Activated T-helper 17 cell treated with anti-CD3 and anti-CD28 coated beads, Interleukin-2, amount 50 U/mL, for 72 hours (primary cell): ENCODE data around the gene B3GALT5. TPM values are rescaled to one million over a fixed set of nuclear protein-coding genes. Genes with fewer than 3 reads are reported as not detected.

Experiments
- ATAC-seq: fragments of 150-1000 bp; cut with Tn5 transposase; replicated peaks from 2 replicates; pipeline ENCODE4 v1.10.0; 2021; ENCODE audit warnings: mild to moderate bottlenecking, moderate library complexity
- H3K27ac Mint-ChIP-seq: one replicate; pipeline ENCODE4 v1.8.0; 2022; ENCODE audit warnings: mixed read lengths
- H3K27me3 Mint-ChIP-seq: one replicate; pipeline ENCODE4 v1.8.0; 2022; ENCODE audit warnings: mixed read lengths
- H3K36me3 Mint-ChIP-seq: one replicate; pipeline ENCODE4 v1.8.0; 2022; ENCODE audit warnings: low read depth, mild to moderate bottlenecking, mixed read lengths
- H3K4me1 Mint-ChIP-seq: one replicate; pipeline ENCODE4 v1.8.0; 2022; ENCODE audit warnings: mixed read lengths
- H3K4me3 Mint-ChIP-seq: one replicate; pipeline ENCODE4 v1.8.0; 2022; ENCODE audit warnings: mild to moderate bottlenecking, mixed read lengths
- H3K9me3 Mint-ChIP-seq: one replicate; pipeline ENCODE4 v1.8.0; 2022; ENCODE audit warnings: mixed read lengths
- total RNA-seq, 2 donors: library from RNA; stranded (reverse); gene quantifications; one replicate each; pipeline ENCODE4 v1.2.3, GENCODE V29; 2022

Gene B3GALT5
- total RNA-seq, 2 donors from 2014 or later, result 0.03 TPM; not detected in 1

- Mint-ChIP-seq H3K4me3 (no peak overlapping the region), H3K9me3 (no peaks in the 10 kb centered on the region), H3K27ac (no peak overlapping the region), H3K4me1 (no peaks in the 10 kb centered on the region), H3K27me3 (peaks cover 4% of the 10 kb centered on the region), H3K36me3 (no peaks in the 10 kb centered on the region)
- ATAC-seq, result no peak
Observed at GRCh38 chr21:39700318-39700717, 87.6 kb downstream of the B3GALT5 start.

GRCh38 chr21:39703578-39703977 is 90.8 kb downstream of the B3GALT5 start:
- H3K4me1 Mint-ChIP-seq, result no peaks in the 10 kb centered on the region
- no peak overlapping the region for H3K27ac Mint-ChIP-seq
- H3K4me3 Mint-ChIP-seq, result no peak overlapping the region
- peaks cover 4% of the 10 kb centered on the region for H3K27me3 Mint-ChIP-seq
- no peaks in the 10 kb centered on the region for H3K36me3 Mint-ChIP-seq
- H3K9me3 Mint-ChIP-seq, result no peaks in the 10 kb centered on the region
- ATAC-seq, result no peak

GRCh38 chr21:39705849-39706248 is 93.1 kb downstream of the B3GALT5 start:
- no peak overlapping the region for H3K27ac Mint-ChIP-seq
- no peaks in the 10 kb centered on the region for H3K36me3 Mint-ChIP-seq
- no peaks in the 10 kb centered on the region for H3K27me3 Mint-ChIP-seq
- H3K4me1 Mint-ChIP-seq, result no peaks in the 10 kb centered on the region
- ATAC-seq, result no peak
- H3K4me3 Mint-ChIP-seq, result no peak overlapping the region
- no peaks in the 10 kb centered on the region for H3K9me3 Mint-ChIP-seq

- Mint-ChIP-seq H3K36me3 (no peaks in the 10 kb centered on the region), H3K4me1 (no peaks in the 10 kb centered on the region), H3K27ac (no peak overlapping the region), H3K9me3 (no peaks in the 10 kb centered on the region), H3K4me3 (no peak overlapping the region), H3K27me3 (no peaks in the 10 kb centered on the region)
- no peak for ATAC-seq
Observed at GRCh38 chr21:39707316-39707715, 94.6 kb downstream of the B3GALT5 start.

GRCh38 chr21:39710866-39711265 is 98.1 kb downstream of the B3GALT5 start:
- Mint-ChIP-seq H3K36me3 (no peaks in the 10 kb centered on the region), H3K4me1 (no peaks in the 10 kb centered on the region), H3K27ac (no peak overlapping the region), H3K27me3 (peaks cover 4% of the 10 kb centered on the region), H3K4me3 (no peak overlapping the region), H3K9me3 (no peaks in the 10 kb centered on the region)
- no peak for ATAC-seq

- no peak overlapping the region for H3K4me3 Mint-ChIP-seq
- H3K27ac Mint-ChIP-seq, result no peak overlapping the region
- no peaks in the 10 kb centered on the region for H3K4me1 Mint-ChIP-seq
- ATAC-seq, result no peak
- no peaks in the 10 kb centered on the region for H3K36me3 Mint-ChIP-seq
- H3K9me3 Mint-ChIP-seq, result no peaks in the 10 kb centered on the region
- peaks cover 4% of the 10 kb centered on the region for H3K27me3 Mint-ChIP-seq
Observed at GRCh38 chr21:39712273-39712672, 99.5 kb downstream of the B3GALT5 start.

GRCh38 chr21:39712976-39713375 is 100.2 kb downstream of the B3GALT5 start:
- H3K4me3 Mint-ChIP-seq, result no peak overlapping the region
- no peak for ATAC-seq
- H3K4me1 Mint-ChIP-seq, result no peaks in the 10 kb centered on the region
- no peaks in the 10 kb centered on the region for H3K9me3 Mint-ChIP-seq
- H3K27me3 Mint-ChIP-seq, result peaks cover 7% of the 10 kb centered on the region
- no peaks in the 10 kb centered on the region for H3K36me3 Mint-ChIP-seq
- no peak overlapping the region for H3K27ac Mint-ChIP-seq

- Mint-ChIP-seq H3K4me1 (no peaks in the 10 kb centered on the region), H3K27ac (no peak overlapping the region), H3K36me3 (no peaks in the 10 kb centered on the region), H3K4me3 (no peak overlapping the region), H3K9me3 (no peaks in the 10 kb centered on the region), H3K27me3 (peaks cover 11% of the 10 kb centered on the region)
- ATAC-seq, result no peak
Observed at GRCh38 chr21:39713905-39714304, 101.2 kb downstream of the B3GALT5 start.

- H3K27me3 Mint-ChIP-seq, result peaks cover 12% of the 10 kb centered on the region
Observed at GRCh38 chr21:39714331-39714730, 101.6 kb downstream of the B3GALT5 start.

GRCh38 chr21:39715804-39716397 is 103.2 kb downstream of the B3GALT5 start:
- no peaks in the 10 kb centered on the region for H3K36me3 Mint-ChIP-seq
- peaks cover 16% of the 10 kb centered on the region for H3K27me3 Mint-ChIP-seq
- H3K4me1 Mint-ChIP-seq, result no peaks in the 10 kb centered on the region
- ATAC-seq, result no peak
- H3K4me3 Mint-ChIP-seq, result no peak overlapping the region
- no peak overlapping the region for H3K27ac Mint-ChIP-seq
- no peaks in the 10 kb centered on the region for H3K9me3 Mint-ChIP-seq

More at GRCh38 chr21:39714331-39714730, 101.6 kb downstream of the B3GALT5 start:
- Mint-ChIP-seq H3K27ac (no peak overlapping the region), H3K36me3 (no peaks in the 10 kb centered on the region), H3K9me3 (no peaks in the 10 kb centered on the region), H3K4me1 (no peaks in the 10 kb centered on the region), H3K4me3 (no peak overlapping the region)
- ATAC-seq, result no peak

- Mint-ChIP-seq H3K4me1 (no peaks in the 10 kb centered on the region), H3K27me3 (peaks cover 19% of the 10 kb centered on the region), H3K27ac (no peak overlapping the region), H3K36me3 (no peaks in the 10 kb centered on the region), H3K9me3 (no peaks in the 10 kb centered on the region), H3K4me3 (no peak overlapping the region)
- ATAC-seq, result no peak
Observed at GRCh38 chr21:39720126-39720778, 107.5 kb downstream of the B3GALT5 start.

- Mint-ChIP-seq H3K4me3 (no peak overlapping the region), H3K4me1 (no peaks in the 10 kb centered on the region), H3K27ac (no peak overlapping the region), H3K36me3 (no peaks in the 10 kb centered on the region), H3K9me3 (no peaks in the 10 kb centered on the region), H3K27me3 (peaks cover 19% of the 10 kb centered on the region)
- ATAC-seq, result no peak
Observed at GRCh38 chr21:39721885-39722284, 109.1 kb downstream of the B3GALT5 start.

Other genes with a start within 250 kb of the B3GALT5 start
- not detected for gene LCA5L, start 167.2 kb upstream of the B3GALT5 start, total RNA-seq
- 1 to 10 TPM; 1.9 to 3.4 TPM for gene SH3BGR, start 161.0 kb upstream of the B3GALT5 start, total RNA-seq
- gene IGSF5, start 132.2 kb downstream of the B3GALT5 start, total RNA-seq, result not detected